CD14-positive monocyte (primary cell): ENCODE results near the gene LAMP1. TPM values are rescaled to one million over a fixed set of nuclear protein-coding genes. Genes with fewer than 3 reads are reported as not detected.

Experiments
- DNase-seq, 3 donors: peaks; one replicate each; pipeline ENCODE4 v3.0.0-alpha.2; 2011 to 2022
- H2AFZ ChIP-seq: 2 replicates; pipeline ENCODE4 v1.6.0; 2012; ENCODE audit warnings: mild to moderate bottlenecking, low read depth, low read length, inconsistent platforms; ENCODE audit not compliant: insufficient read depth, poor library complexity, severe bottlenecking
- H3K27ac ChIP-seq, 2 donors: 1 replicate in 1 of 2; 2 replicates in 1 of 2; pipeline ENCODE4 v1.5.1; 2012 to 2013; ENCODE audit warnings: low read length in 2 of 2, control low read depth in 1 of 2, inconsistent platforms in 1 of 2, low read depth in 1 of 2, mild to moderate bottlenecking in 1 of 2
- H3K27me3 ChIP-seq, 2 donors: one replicate each; pipeline versions ENCODE4 v1.6.0 to v1.6.1; 2011 to 2013; ENCODE audit warnings: low read length in 2 of 2; ENCODE audit not compliant: control insufficient read depth in 2 of 2, insufficient read depth in 2 of 2
- H3K36me3 ChIP-seq, 2 donors: replicated peaks in 1 of 2; 1 replicate in 1 of 2; 2 replicates in 1 of 2; pipeline versions ENCODE4 v1.5.1 to v1.6.1; 2012 to 2013; ENCODE audit warnings: low read length in 2 of 2, control low read depth in 1 of 2, inconsistent platforms in 1 of 2, mild to moderate bottlenecking in 1 of 2; ENCODE audit not compliant: insufficient read depth in 2 of 2, control insufficient read depth in 1 of 2
- H3K4me1 ChIP-seq, 2 donors: 1 replicate in 1 of 2; 2 replicates in 1 of 2; pipeline versions ENCODE4 v1.5.1 to v1.6.1; 2012 to 2013; ENCODE audit warnings: low read length in 2 of 2, control low read depth in 1 of 2, inconsistent platforms in 1 of 2, mild to moderate bottlenecking in 1 of 2, moderate library complexity in 1 of 2; ENCODE audit not compliant: insufficient read depth in 2 of 2, control insufficient read depth in 1 of 2
- H3K4me2 ChIP-seq: replicated peaks from 2 replicates; pipeline ENCODE3; 2012; ENCODE audit warnings: low read length, moderate library complexity, mild to moderate bottlenecking; ENCODE audit not compliant: poor library complexity, severe bottlenecking; ENCODE audit errors: extremely low read depth
- H3K4me3 ChIP-seq, 3 experiments: fragments of 200-600 bp in 1 of 3; sonication (generic) in 1 of 3; replicated peaks in 1 of 3; 1 replicate in 2 of 3; 2 replicates in 1 of 3; pipeline ENCODE4 v1.5.1; 2011 to 2013; ENCODE audit warnings: low read length in 3 of 3, mild to moderate bottlenecking in 3 of 3, control low read depth in 2 of 3, low read depth in 2 of 3, inconsistent platforms in 1 of 3, moderate library complexity in 1 of 3
- H3K79me2 ChIP-seq: 2 replicates; pipeline ENCODE4 v1.6.0; 2012; ENCODE audit warnings: mild to moderate bottlenecking, control low read depth, inconsistent platforms, low read length, moderate library complexity; ENCODE audit not compliant: insufficient read depth
- H3K9ac ChIP-seq: 2 replicates; pipeline ENCODE4 v1.6.0; 2017; ENCODE audit warnings: low read length, mild to moderate bottlenecking; ENCODE audit not compliant: insufficient read depth, poor library complexity, severe bottlenecking
- H3K9me3 ChIP-seq, 2 donors: replicated peaks in 1 of 2; 1 replicate in 1 of 2; 2 replicates in 1 of 2; pipeline versions ENCODE4 v1.5.1 to v1.6.1; 2012 to 2013; ENCODE audit warnings: low read length in 2 of 2, control low read depth in 1 of 2; ENCODE audit not compliant: control insufficient read depth in 1 of 2, insufficient read depth in 1 of 2
- H4K20me1 ChIP-seq: 2 replicates; pipeline ENCODE4 v1.6.0; 2012; ENCODE audit warnings: mild to moderate bottlenecking, low read length, control low read depth, moderate library complexity; ENCODE audit not compliant: insufficient read depth
- H3K27ac Mint-ChIP-seq, 7 donors: one replicate each; pipeline ENCODE4 v1.8.0; 2020; ENCODE audit warnings: mild to moderate bottlenecking in 7 of 7, mixed read lengths in 7 of 7, moderate library complexity in 6 of 7, inconsistent platforms in 2 of 7
- H3K27me3 Mint-ChIP-seq, 3 donors: one replicate each; pipeline ENCODE4 v1.8.0; 2021 to 2022; ENCODE audit warnings: low read depth in 3 of 3, mild to moderate bottlenecking in 3 of 3, mixed read lengths in 3 of 3, moderate library complexity in 3 of 3, inconsistent platforms in 1 of 3
- H3K36me3 Mint-ChIP-seq, 2 donors: one replicate each; pipeline ENCODE4 v1.8.0; 2020; ENCODE audit warnings: mixed read lengths in 2 of 2, inconsistent platforms in 1 of 2, mild to moderate bottlenecking in 1 of 2
- H3K4me1 Mint-ChIP-seq: one replicate; pipeline ENCODE4 v1.8.0; 2020; ENCODE audit warnings: mild to moderate bottlenecking, mixed read lengths
- H3K4me3 Mint-ChIP-seq, 2 donors: one replicate each; pipeline ENCODE4 v1.8.0; 2020; ENCODE audit warnings: mild to moderate bottlenecking in 2 of 2, mixed read lengths in 2 of 2, moderate library complexity in 1 of 2
- H3K9me3 Mint-ChIP-seq, 7 donors: one replicate each; pipeline ENCODE4 v1.8.0; 2020 to 2022; ENCODE audit warnings: mixed read lengths in 7 of 7, mild to moderate bottlenecking in 6 of 7, moderate library complexity in 6 of 7, inconsistent platforms in 2 of 7
- WGBS: methylation state at CpG from one replicate; pipeline ENCODE4 v1.1.5; 2013; ENCODE audit warnings: missing lambda C conversion rate; ENCODE audit not compliant: insufficient coverage; 5-methylcytosine and 5-hydroxymethylcytosine counted together
- intact Hi-C, 2 donors: fragments of 100-400 bp; cut with micrococcal nuclease; formaldehyde crosslinking; loops; one replicate each; pipeline versions ENCODE4 v1.15.0 to v1.15.1; 2023
- polyA plus RNA-seq, 3 donors: library from polyadenylated mRNA; depleted of rRNA in 1 of 3; unstranded in 2 of 3; stranded (reverse) in 1 of 3; fragments of 300-500 nt in 2 of 3; fragments of >200 nt in 1 of 3; fragmentation: Illumina TruSeq in 2 of 3; gene quantifications; 1 replicate in 2 of 3; 2 replicates in 1 of 3; pipeline ENCODE4 v1.2.3, GENCODE V29; 2012 to 2021
- TF ChIP-seq, protein P1 (sequence below): fragments of 200-600 bp; IDR thresholded peaks from one replicate; pipeline ENCODE4 v1.8.0; 2022; ENCODE audit warnings: antibody characterized with exemption, mild to moderate bottlenecking

LAMP1 gene
- polyA plus RNA-seq, 3 donors = 22.0 to 122 (median 24.5) TPM

DNA sequence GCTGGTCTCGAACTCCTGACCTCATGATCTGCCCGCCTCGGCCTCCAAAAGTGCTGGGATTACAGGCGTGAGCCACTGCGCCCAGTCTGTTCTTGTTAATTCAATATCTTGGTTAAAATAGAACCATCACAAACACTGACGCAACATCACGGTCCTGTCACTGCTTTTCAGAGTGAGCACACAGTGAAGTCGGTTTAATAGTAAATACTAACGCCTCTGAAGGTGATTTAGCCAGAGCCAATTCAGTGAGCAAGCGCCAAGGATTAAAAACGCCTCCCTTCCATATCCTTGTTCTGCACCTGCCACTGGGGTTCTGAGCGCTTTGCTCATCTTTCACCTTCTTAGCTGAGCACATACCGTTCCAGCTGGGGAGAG, 30.3 kb downstream of the LAMP1 start:
- Mint-ChIP-seq H3K27me3 (peaks cover 0 to 7% (median 7%) of the 10 kb centered on the region in 3 donors), H3K9me3 (peaks cover 0 to 8% (median 0%) of the 10 kb centered on the region in 7 donors), H3K4me3 (no peak overlapping the region), H3K27ac (peak overlapping the region in 1 of 7 donors; percentile 79), H3K4me1 (no peaks in the 10 kb centered on the region), H3K36me3 (peaks cover 24 to 29% of the 10 kb centered on the region in 2 donors)
- WGBS = 86% methylated on average over 8 of the region's 13 CpGs
- H3K4me2 ChIP-seq = no peak overlapping the region
- H4K20me1 ChIP-seq = peaks cover 7% of the 10 kb centered on the region
- H3K9ac ChIP-seq = no peak overlapping the region
- intact Hi-C loops = no loop called here
- no peak overlapping the region for H3K4me3 ChIP-seq
- H3K27me3 ChIP-seq = no peaks in the 10 kb centered on the region
- H3K4me1 ChIP-seq = no peaks in the 10 kb centered on the region
- H3K9me3 ChIP-seq = no peaks in the 10 kb centered on the region
- DNase-seq = no peak
- H3K27ac ChIP-seq = no peak overlapping the region
- peaks cover 18 to 22% of the 10 kb centered on the region in 2 donors for H3K36me3 ChIP-seq
- no peaks in the 10 kb centered on the region for H3K79me2 ChIP-seq
- TF ChIP-seq, protein P1, sequence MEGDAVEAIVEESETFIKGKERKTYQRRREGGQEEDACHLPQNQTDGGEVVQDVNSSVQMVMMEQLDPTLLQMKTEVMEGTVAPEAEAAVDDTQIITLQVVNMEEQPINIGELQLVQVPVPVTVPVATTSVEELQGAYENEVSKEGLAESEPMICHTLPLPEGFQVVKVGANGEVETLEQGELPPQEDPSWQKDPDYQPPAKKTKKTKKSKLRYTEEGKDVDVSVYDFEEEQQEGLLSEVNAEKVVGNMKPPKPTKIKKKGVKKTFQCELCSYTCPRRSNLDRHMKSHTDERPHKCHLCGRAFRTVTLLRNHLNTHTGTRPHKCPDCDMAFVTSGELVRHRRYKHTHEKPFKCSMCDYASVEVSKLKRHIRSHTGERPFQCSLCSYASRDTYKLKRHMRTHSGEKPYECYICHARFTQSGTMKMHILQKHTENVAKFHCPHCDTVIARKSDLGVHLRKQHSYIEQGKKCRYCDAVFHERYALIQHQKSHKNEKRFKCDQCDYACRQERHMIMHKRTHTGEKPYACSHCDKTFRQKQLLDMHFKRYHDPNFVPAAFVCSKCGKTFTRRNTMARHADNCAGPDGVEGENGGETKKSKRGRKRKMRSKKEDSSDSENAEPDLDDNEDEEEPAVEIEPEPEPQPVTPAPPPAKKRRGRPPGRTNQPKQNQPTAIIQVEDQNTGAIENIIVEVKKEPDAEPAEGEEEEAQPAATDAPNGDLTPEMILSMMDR = no peak
- H2AFZ ChIP-seq = no peak overlapping the region

DNA sequence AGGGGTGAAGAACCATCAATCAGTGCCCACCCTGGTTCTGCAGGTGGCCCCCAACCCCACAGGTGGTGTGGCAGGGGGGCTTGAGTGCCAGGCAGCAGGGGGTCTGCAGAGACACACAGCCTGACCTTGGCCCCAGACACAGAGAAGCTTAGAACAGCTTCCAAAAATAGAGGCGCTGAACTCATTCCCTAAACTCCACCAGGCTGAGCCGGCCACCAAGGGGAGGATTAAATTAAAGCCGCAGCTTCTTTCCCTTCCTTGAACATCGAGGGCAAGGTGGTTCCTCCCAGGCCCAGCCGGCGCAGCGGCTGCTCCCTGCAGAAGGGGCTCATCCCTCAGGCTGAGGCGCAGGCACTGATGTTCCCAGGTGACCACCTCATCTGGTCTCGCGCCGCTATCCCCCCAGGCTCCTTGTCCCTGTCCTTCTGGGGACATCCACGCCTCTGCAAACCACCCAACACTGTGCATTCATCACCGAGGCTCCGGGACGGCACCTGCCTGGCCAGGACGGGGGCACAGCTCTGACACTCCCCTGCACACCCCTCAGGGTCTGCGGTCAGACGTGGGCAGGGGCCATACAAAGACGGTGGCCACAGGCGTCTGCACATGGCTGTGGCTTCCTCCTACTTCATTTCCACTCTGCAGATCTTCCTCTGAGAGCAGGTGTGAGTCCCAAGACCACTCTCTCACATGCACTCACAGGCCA, 30.9 kb downstream of the LAMP1 start:
- no peak overlapping the region for H3K4me3 ChIP-seq
- H3K36me3 Mint-ChIP-seq = peaks cover 20 to 23% of the 10 kb centered on the region in 2 donors
- H3K27me3 Mint-ChIP-seq = peaks cover under 1 to 8% (median 7%) of the 10 kb centered on the region in 3 donors
- no peak overlapping the region for H2AFZ ChIP-seq
- TF ChIP-seq, protein P1 = no peak
- peaks cover 15 to 17% of the 10 kb centered on the region in 2 donors for H3K36me3 ChIP-seq
- WGBS = 74% methylated on average over 10 of the region's 20 CpGs
- H3K27me3 ChIP-seq = no peaks in the 10 kb centered on the region
- no peaks in the 10 kb centered on the region for H3K79me2 ChIP-seq
- no peak overlapping the region for H3K9ac ChIP-seq
- no peaks in the 10 kb centered on the region for H3K4me1 ChIP-seq
- H3K4me2 ChIP-seq = no peak overlapping the region
- no peaks in the 10 kb centered on the region for H3K4me1 Mint-ChIP-seq
- H4K20me1 ChIP-seq = peaks cover 5% of the 10 kb centered on the region
- no peaks in the 10 kb centered on the region for H3K9me3 ChIP-seq
- DNase-seq = no peak
- no peak overlapping the region for H3K27ac ChIP-seq
- H3K9me3 Mint-ChIP-seq = peaks cover 0 to 6% (median 0%) of the 10 kb centered on the region in 7 donors
- no peak overlapping the region for H3K27ac Mint-ChIP-seq
- intact Hi-C loops = no loop called here
- H3K4me3 Mint-ChIP-seq = no peak overlapping the region
